OCI-LY1 (cell line): ENCODE data around the gene HOXA5.

ENCODE experiments used
- EZH2 ChIP-seq: fragments of 200-600 bp; sonication (generic), shearing (Covaris generic); IDR thresholded peaks from 2 replicates; pipeline ENCODE4 v1.8.0; 2017; ENCODE audit warnings: borderline replicate concordance, mixed run types, mild to moderate bottlenecking, antibody characterized with exemption, low read length, moderate library complexity, mixed read lengths
- TF ChIP-seq, protein P1 (sequence below): fragments of 200-600 bp; sonication (generic), shearing (Covaris generic); IDR thresholded peaks from 2 replicates; pipeline ENCODE4 v1.5.1; 2017; ENCODE audit warnings: mild to moderate bottlenecking, antibody characterized with exemption, low read length, moderate library complexity, mixed read lengths

DNA sequence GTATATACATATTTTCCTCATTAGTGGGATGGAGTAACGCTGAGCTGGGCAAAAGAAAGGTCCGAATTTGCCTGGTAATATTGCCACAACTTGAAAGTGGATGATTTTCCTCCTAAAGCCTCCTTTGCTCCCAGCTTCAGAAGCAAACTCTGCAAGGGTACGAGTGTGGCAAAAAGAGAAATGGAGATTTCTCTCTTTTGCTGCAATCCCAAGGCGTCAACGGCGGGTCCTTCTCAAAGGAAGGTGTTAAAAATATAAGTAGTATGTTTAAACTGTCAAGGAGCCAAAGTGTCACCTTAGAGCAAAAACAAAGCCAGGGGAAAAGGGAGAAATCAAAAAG, 28.6 kb downstream of the HOXA5 start:
- TF ChIP-seq, protein P1, sequence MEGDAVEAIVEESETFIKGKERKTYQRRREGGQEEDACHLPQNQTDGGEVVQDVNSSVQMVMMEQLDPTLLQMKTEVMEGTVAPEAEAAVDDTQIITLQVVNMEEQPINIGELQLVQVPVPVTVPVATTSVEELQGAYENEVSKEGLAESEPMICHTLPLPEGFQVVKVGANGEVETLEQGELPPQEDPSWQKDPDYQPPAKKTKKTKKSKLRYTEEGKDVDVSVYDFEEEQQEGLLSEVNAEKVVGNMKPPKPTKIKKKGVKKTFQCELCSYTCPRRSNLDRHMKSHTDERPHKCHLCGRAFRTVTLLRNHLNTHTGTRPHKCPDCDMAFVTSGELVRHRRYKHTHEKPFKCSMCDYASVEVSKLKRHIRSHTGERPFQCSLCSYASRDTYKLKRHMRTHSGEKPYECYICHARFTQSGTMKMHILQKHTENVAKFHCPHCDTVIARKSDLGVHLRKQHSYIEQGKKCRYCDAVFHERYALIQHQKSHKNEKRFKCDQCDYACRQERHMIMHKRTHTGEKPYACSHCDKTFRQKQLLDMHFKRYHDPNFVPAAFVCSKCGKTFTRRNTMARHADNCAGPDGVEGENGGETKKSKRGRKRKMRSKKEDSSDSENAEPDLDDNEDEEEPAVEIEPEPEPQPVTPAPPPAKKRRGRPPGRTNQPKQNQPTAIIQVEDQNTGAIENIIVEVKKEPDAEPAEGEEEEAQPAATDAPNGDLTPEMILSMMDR, result no peak
- no peak for TF ChIP-seq EZH2
